Aorta (tissue), 5 donors: Measurements from ENCODE around the gene USF3. TPM values are rescaled to one million over a fixed set of nuclear protein-coding genes. Genes with fewer than 3 reads are reported as not detected.

Source experiments
- ATAC-seq: fragments of 200-7000 bp; cut with Tn5 transposase; one replicate; pipeline ENCODE4 v1.9.1; 2022; ENCODE audit warnings: moderate library complexity; ENCODE audit not compliant: low FRiP score
- DNase-seq, 2 donors: peaks; one replicate each; pipeline ENCODE4 v3.0.0-alpha.2; 2020
- H3K27ac ChIP-seq, 2 donors: one replicate each; pipeline ENCODE4 v1.5.1; 2013; ENCODE audit warnings: low read length in 2 of 2, mild to moderate bottlenecking in 2 of 2, moderate library complexity in 2 of 2, control low read depth in 1 of 2, inconsistent platforms in 1 of 2, low read depth in 1 of 2
- H3K27me3 ChIP-seq, 2 donors: one replicate each; pipeline ENCODE4 v1.6.1; 2013; ENCODE audit warnings: control low read depth in 1 of 2, low read length in 1 of 2, mild to moderate bottlenecking in 1 of 2, moderate library complexity in 1 of 2; ENCODE audit not compliant: insufficient read depth in 2 of 2, control insufficient read depth in 1 of 2
- H3K36me3 ChIP-seq, 2 donors: one replicate each; pipeline ENCODE4 v1.6.1; 2013; ENCODE audit warnings: control low read depth in 1 of 2, low read length in 1 of 2, mild to moderate bottlenecking in 1 of 2; ENCODE audit not compliant: insufficient read depth in 2 of 2, control insufficient read depth in 1 of 2
- H3K4me1 ChIP-seq, 2 donors: one replicate each; pipeline ENCODE4 v1.6.1; 2013; ENCODE audit warnings: low read length in 2 of 2, control low read depth in 1 of 2, mild to moderate bottlenecking in 1 of 2, moderate library complexity in 1 of 2; ENCODE audit not compliant: insufficient read depth in 2 of 2, control insufficient read depth in 1 of 2
- H3K4me3 ChIP-seq, 2 donors: one replicate each; pipeline ENCODE4 v1.5.1; 2013; ENCODE audit warnings: low read length in 2 of 2, control low read depth in 1 of 2, mild to moderate bottlenecking in 1 of 2
- H3K9me3 ChIP-seq: one replicate; pipeline ENCODE4 v1.6.1; 2013; ENCODE audit warnings: mild to moderate bottlenecking, low read length; ENCODE audit not compliant: control insufficient read depth
- WGBS, 2 donors: extraction: QIAGEN DNeasy Blood & Tissue Kit; methylation state at CpG; one replicate each; pipeline ENCODE4 v1.1.7; 2013; 5-methylcytosine and 5-hydroxymethylcytosine counted together
- intact Hi-C, 2 donors: fragments of 100-400 bp; cut with DNase I; formaldehyde crosslinking; loops; one replicate each; pipeline versions ENCODE4 v1.14.2 to v1.15.0; 2022
- polyA plus RNA-seq, 2 donors: library from polyadenylated mRNA; stranded (reverse); fragments of 200-250 nt; gene quantifications; one replicate each; pipeline ENCODE4 v1.2.3, GENCODE V29; 2013
- total RNA-seq, 2 donors: library from RNA; stranded (reverse); fragmentation: NEBNext Ultra II Directional; extraction: Animal tissue kit (Norgen Biotek cat#: 25700); gene quantifications; one replicate each; pipeline ENCODE4 v1.2.1, GENCODE V29; 2021
- donor health status: healthy with polysubstance abuse.
- donor health status: Bipolar disorder and iron deficiency.
- donor health status: DM: no; HTN: no; CAD: no.
- donor health status: DM: no; HTN: no; CAD: no.
- donor health status: DM: yes; HTN: yes; CAD: no.

USF3 gene
- total and polyA plus RNA-seq, 4 donors = 3.3 to 18.3 (median 12.1) TPM

DNA sequence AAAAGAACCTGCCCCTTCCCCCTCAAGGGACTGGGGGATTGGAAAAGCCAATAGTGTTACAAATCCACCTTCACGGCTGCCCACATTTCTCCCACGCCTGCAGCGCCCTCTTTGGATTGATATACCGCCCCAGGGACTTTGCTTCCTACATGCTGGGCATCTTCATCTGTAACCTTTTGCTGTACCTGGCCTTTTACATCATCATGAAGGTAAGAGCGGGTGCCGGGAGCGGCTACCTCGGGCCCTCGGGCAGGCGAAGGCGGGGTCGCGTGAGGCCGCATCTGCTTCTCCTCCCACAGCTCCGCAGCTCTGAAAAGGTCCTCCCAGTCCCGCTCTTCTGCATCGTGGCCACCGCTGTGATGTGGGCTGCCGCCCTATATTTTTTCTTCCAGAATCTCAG is 73.1 kb downstream of the USF3 start:
- H3K27ac ChIP-seq = no peak overlapping the region
- H3K4me3 ChIP-seq = no peak overlapping the region
- DNase-seq (no peak), ATAC-seq (no peak)
- no peaks in the 10 kb centered on the region for H3K9me3 ChIP-seq
- intact Hi-C loops = loop anchor here in 1 of 2 donors (10.0 kb wide), 1 partner anchor 569 kb away; no protein-coding TSS in a partner anchor
- WGBS, 2 donors = 23% methylated on average over 19 of the region's 19 CpGs
- no peaks in the 10 kb centered on the region for H3K36me3 ChIP-seq
- no peaks in the 10 kb centered on the region for H3K27me3 ChIP-seq
- H3K4me1 ChIP-seq = no peaks in the 10 kb centered on the region

DNA sequence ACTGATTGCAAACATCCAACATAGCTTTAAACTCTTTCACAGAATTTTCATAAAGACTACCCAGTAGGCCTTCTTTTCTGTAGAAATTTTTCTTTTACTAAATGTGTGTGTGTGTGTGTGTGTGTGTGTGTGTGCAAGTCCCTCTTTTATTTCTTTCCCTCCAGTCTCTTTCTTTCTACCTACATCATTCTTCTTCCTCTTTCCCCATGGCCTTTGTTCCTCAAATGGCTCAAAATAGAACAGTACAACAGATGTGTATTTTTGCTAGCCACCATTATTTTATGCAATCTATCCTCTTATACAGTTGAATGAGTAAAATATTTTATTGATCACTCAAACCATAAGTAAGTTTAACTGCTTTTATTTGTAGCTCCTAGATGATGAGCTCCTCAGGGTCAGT is 76.4 kb downstream of the USF3 start:
- H3K4me1 ChIP-seq = no peaks in the 10 kb centered on the region
- no peaks in the 10 kb centered on the region for H3K9me3 ChIP-seq
- no peaks in the 10 kb centered on the region for H3K27me3 ChIP-seq
- DNase-seq (no peak), ATAC-seq (no peak)
- no peak overlapping the region for H3K27ac ChIP-seq
- no peak overlapping the region for H3K4me3 ChIP-seq
- no peaks in the 10 kb centered on the region for H3K36me3 ChIP-seq
- intact Hi-C loops = loop anchor here in 1 of 2 donors (10.0 kb wide), 1 partner anchor 565 kb away; no protein-coding TSS in a partner anchor

DNA sequence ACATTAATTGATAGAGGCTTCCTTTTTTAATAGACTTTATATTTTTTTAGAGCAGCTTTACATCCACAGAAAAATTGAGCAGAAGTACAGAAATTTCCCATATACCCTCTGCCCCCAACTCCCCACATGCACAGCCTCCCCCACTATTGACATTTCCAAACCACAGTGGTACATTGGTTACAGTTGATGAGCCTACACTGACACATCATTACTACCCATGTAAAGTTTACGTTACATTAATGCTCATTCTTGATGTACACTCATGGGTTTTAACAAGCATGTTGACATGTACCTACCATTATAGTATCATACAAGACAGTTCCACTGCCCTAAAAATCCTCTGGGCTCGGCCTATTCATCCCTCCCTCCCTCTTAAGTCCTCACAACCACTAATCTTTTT is 78.7 kb downstream of the USF3 start:
- no peaks in the 10 kb centered on the region for H3K9me3 ChIP-seq
- no peaks in the 10 kb centered on the region for H3K4me1 ChIP-seq
- no peaks in the 10 kb centered on the region for H3K36me3 ChIP-seq
- ATAC-seq = no peak
- H3K4me3 ChIP-seq = no peak overlapping the region
- intact Hi-C loops = no loop called here
- 88 to 92% methylated on average over 2 of the region's 2 CpGs for WGBS, 2 donors
- no peak for DNase-seq
- no peak overlapping the region for H3K27ac ChIP-seq
- H3K27me3 ChIP-seq = no peaks in the 10 kb centered on the region

DNA sequence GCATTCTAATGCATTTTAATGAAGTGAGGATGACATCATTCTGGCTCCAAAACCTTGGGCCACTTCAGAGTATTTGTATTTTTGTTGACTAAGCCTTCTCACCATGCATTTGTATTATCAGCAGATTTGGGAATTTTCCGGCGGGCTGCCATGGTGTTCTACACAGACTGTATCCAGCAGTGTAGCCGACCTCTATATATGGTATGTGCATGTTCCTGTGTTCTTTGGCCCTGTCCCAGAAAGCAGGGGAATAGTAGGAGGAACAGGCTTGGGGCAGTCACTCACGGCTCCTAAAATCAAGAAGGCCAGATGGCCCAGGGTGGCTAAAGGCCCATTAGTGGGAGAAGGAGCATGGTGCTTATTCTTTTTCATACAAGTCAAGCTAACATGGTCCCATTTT is 80.5 kb downstream of the USF3 start:
- intact Hi-C loops = no loop called here
- no peaks in the 10 kb centered on the region for H3K9me3 ChIP-seq
- H3K36me3 ChIP-seq = no peaks in the 10 kb centered on the region
- no peak overlapping the region for H3K4me3 ChIP-seq
- no peaks in the 10 kb centered on the region for H3K4me1 ChIP-seq
- no peak for ATAC-seq
- DNase-seq = peak; percentile 60 to 77
- H3K27ac ChIP-seq = no peak overlapping the region
- H3K27me3 ChIP-seq = peaks cover 0 to 2% of the 10 kb centered on the region in 2 donors
- 10 to 11% methylated on average over 4 of the region's 4 CpGs for WGBS, 2 donors

DNA sequence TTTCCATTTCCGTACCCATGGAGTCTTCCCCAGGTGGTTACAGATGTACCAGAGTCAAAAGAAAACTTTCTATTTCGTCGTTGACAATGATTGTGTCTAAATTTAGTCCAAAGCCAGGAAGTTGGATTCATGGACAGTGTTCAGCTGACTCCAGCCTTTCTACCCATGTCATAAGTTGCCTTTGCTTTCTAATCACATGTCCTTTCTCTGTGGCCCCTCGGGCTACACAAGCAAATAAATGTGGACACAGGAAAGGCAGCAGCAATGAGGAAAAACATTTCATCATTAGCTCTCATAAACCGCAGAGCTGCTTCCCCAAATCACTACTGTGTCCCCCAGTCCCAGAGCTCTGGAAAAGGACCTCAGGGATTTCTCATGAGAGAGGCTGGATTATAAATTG is 82.0 kb downstream of the USF3 start:
- no peaks in the 10 kb centered on the region for H3K9me3 ChIP-seq
- H3K36me3 ChIP-seq = no peaks in the 10 kb centered on the region
- no peaks in the 10 kb centered on the region for H3K4me1 ChIP-seq
- intact Hi-C loops = no loop called here
- 49 to 52% methylated on average over 5 of the region's 5 CpGs for WGBS, 2 donors
- peaks cover 0 to 2% of the 10 kb centered on the region in 2 donors for H3K27me3 ChIP-seq
- H3K27ac ChIP-seq = no peak overlapping the region
- no peak overlapping the region for H3K4me3 ChIP-seq
- peak; percentile 34 for ATAC-seq
- no peak for DNase-seq

DNA sequence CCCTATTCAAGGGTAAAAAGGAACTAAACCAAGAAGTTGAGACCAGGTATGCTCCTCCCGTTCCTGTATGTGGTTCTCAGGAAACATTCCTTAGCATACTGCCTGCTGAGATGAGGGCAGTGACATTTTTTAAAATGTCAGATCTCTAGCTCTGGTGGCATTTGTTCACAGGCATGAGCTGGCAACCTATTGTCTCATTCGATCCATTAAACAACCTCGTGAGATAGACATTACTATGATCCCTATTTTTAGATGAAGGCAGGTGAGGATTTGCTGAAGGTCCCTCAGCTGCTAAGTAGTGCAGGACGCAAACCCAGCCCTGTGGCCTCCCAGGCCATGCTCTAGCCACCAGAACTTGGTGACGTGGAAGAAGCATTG is 89.2 kb downstream of the USF3 start:
- no peak for DNase-seq
- H3K9me3 ChIP-seq = no peaks in the 10 kb centered on the region
- intact Hi-C loops = no loop called here
- no peak for ATAC-seq
- no peaks in the 10 kb centered on the region for H3K4me1 ChIP-seq
- WGBS, 2 donors = 71 to 79% methylated on average over 5 of the region's 5 CpGs
- H3K36me3 ChIP-seq = no peaks in the 10 kb centered on the region
- no peak overlapping the region for H3K4me3 ChIP-seq
- H3K27ac ChIP-seq = no peak overlapping the region
- H3K27me3 ChIP-seq = peaks cover 0 to 2% of the 10 kb centered on the region in 2 donors

DNA sequence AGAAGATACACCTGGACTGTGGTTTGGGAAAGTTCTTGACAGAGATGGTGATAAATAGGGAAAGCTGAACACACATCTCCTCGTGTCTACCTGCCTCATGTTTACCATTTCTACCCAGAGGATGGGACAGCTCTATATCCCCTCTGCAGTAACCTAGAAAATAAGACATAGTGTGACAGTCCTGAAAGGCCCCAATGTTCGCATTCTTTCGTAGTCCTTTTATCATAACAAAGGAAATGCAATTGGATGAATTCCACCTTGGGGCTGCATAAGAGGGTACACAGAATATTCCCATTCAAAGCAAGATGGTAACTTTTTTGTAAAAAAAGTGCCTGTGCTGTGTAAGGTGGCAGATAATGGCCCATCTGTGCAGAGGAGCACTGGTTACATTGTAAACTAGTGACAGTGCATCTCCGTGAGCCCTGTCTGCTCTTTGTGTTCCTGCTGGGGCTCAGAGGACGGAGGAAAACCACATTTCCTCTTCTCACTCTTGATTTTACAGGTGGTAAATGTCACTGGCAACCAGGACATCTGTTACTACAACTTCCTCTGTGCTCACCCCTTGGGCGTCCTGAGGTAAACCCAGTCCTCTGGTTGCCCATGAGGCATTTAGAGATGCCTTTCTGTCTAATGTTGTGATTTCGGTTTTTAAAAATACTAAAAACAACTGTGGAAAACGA is 89.8 kb downstream of the USF3 start:
- no peak for ATAC-seq
- 61 to 72% methylated on average over 8 of the region's 8 CpGs for WGBS, 2 donors

DNA sequence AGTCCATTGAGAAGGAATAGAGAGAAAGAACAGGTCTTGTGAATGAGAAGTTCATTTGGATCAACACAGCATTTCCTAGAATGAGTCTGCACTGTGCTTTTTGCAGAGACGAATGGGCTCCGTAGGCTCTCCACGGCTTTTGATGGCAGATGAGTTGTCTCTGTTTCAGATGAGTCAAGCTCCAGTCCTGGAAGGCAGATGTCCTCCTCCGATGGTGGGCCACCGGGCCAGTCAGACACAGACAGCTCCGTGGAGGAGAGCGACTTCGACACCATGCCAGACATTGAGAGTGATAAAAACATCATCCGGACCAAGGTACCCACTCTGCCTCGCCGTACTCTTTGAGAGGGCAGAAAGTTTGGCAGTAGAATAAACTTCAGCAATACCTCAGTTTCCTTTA is 93.6 kb downstream of the USF3 start:
- intact Hi-C loops = no loop called here
- H3K4me1 ChIP-seq = no peaks in the 10 kb centered on the region
- no peak overlapping the region for H3K27ac ChIP-seq
- H3K27me3 ChIP-seq = no peaks in the 10 kb centered on the region
- no peaks in the 10 kb centered on the region for H3K9me3 ChIP-seq
- no peak for ATAC-seq
- WGBS, 2 donors = 88 to 90% methylated on average over 11 of the region's 11 CpGs
- H3K4me3 ChIP-seq = no peak overlapping the region
- no peak for DNase-seq
- H3K36me3 ChIP-seq = no peaks in the 10 kb centered on the region

More for the DNA sequence above, 89.8 kb downstream of the USF3 start:
- Histone ChIP-seq H3K27me3 (peaks cover 0 to under 1% of the 10 kb centered on the region in 2 donors), H3K27ac (no peak overlapping the region), H3K4me1 (no peaks in the 10 kb centered on the region), H3K36me3 (no peaks in the 10 kb centered on the region), H3K9me3 (no peaks in the 10 kb centered on the region), H3K4me3 (no peak overlapping the region)
- no peak for DNase-seq
- intact Hi-C loops = no loop called here

DNA sequence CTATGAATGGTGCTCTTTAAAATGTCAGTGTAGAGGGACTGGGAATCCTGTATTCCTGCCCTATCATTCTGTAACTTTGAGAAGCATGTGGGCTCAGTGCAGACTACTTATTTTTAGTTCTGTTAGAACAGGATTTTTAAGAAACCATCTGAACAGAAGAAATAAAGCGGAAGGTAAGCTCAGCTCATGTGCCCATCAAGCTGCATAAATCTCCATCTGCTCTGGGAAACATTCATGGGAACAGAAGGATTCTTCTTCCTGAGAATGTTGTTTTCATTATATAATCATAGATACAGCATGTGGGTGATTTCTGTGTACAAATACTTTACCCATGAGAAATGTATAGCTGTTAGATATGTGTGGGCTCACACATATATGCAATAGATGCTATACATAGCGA is 94.2 kb downstream of the USF3 start:
- WGBS, 2 donors = 91 to 92% methylated on average over 2 of the region's 2 CpGs
- Histone ChIP-seq H3K4me3 (no peak overlapping the region), H3K36me3 (no peaks in the 10 kb centered on the region), H3K27me3 (no peaks in the 10 kb centered on the region), H3K4me1 (no peaks in the 10 kb centered on the region), H3K9me3 (no peaks in the 10 kb centered on the region), H3K27ac (no peak overlapping the region)
- ATAC-seq = no peak
- intact Hi-C loops = no loop called here
- no peak for DNase-seq
